HG02981 (cell line): ENCODE measurements around the gene SMG9.
"Not testable (repeated sequence)": the region's sequence is repeated elsewhere in the genome, so short reads cannot be mapped to it uniquely, and the experiment has no call there.

Experiments
- ATAC-seq: cut with Tn5 transposase; IDR thresholded peaks from one replicate; pipeline ENCODE4 v1.9.1; 2021; ENCODE audit warnings: mild to moderate bottlenecking, moderate library complexity; ENCODE audit not compliant: unreplicated experiment

SMG9 gene

GRCh38 chr19:43695985-43696704 lies 58.6 kb downstream of the SMG9 start:
- no peak for ATAC-seq

- ATAC-seq = no peak
Measured at GRCh38 chr19:43694553-43694952, 60.2 kb downstream of the SMG9 start.

- no peak for ATAC-seq
Measured at GRCh38 chr19:43692877-43693276, 61.9 kb downstream of the SMG9 start.

GRCh38 chr19:43692385-43692784 lies 62.4 kb downstream of the SMG9 start:
- no peak for ATAC-seq

- no peak for ATAC-seq
Measured at GRCh38 chr19:43691755-43692154, 63.0 kb downstream of the SMG9 start.

GRCh38 chr19:43690890-43691289 lies 63.9 kb downstream of the SMG9 start:
- no peak for ATAC-seq

GRCh38 chr19:43690444-43690843 lies 64.3 kb downstream of the SMG9 start:
- ATAC-seq = no peak

GRCh38 chr19:43688059-43688701 lies 66.6 kb downstream of the SMG9 start:
- ATAC-seq = no peak

- no peak for ATAC-seq
Measured at GRCh38 chr19:43687660-43687997, 67.1 kb downstream of the SMG9 start.

GRCh38 chr19:43684326-43684725 lies 70.4 kb downstream of the SMG9 start:
- ATAC-seq = no peak

- no peak for ATAC-seq
Measured at GRCh38 chr19:43683905-43684304, 70.9 kb downstream of the SMG9 start.

GRCh38 chr19:43682824-43683661 lies 71.7 kb downstream of the SMG9 start:
- ATAC-seq = no peak

- not testable (repeated sequence) for ATAC-seq
Measured at GRCh38 chr19:43682269-43682668, 72.5 kb downstream of the SMG9 start.

- ATAC-seq = no peak
Measured at GRCh38 chr19:43681821-43682220, 72.9 kb downstream of the SMG9 start.

- no peak for ATAC-seq
Measured at GRCh38 chr19:43678512-43679261, 76.1 kb downstream of the SMG9 start.
